Measurements from ENCODE around the gene CUL4A. TPM values are rescaled to one million over a fixed set of nuclear protein-coding genes. Genes with fewer than 3 reads are reported as not detected.
"Not testable (repeated sequence)": the region's sequence is repeated elsewhere in the genome, so short reads cannot be mapped to it uniquely, and the experiment has no call there.

CUL4A gene
- total RNA-seq, 2 experiments from 2014 or later = 66.0 to 66.3 TPM

- Mint-ChIP-seq H3K27me3 (no peaks in the 10 kb centered on the region), H3K4me1 (no peaks in the 10 kb centered on the region), H3K36me3 (peaks cover 18% of the 10 kb centered on the region), H3K27ac (no peak overlapping the region), H3K4me3 (no peak overlapping the region), H3K9me3 (no peaks in the 10 kb centered on the region)
- no peak for ATAC-seq (ENCODE audit: low read depth)
- DNase-seq = no peak
- POLR2A ChIA-PET = no interaction called here
Observed at GRCh38 chr13:113243847-113244246, 34.4 kb downstream of the CUL4A start.

GRCh38 chr13:113245849-113246796, 36.7 kb downstream of the CUL4A start:
- Mint-ChIP-seq H3K27me3 (no peaks in the 10 kb centered on the region), H3K9me3 (no peaks in the 10 kb centered on the region), H3K4me1 (no peaks in the 10 kb centered on the region), H3K27ac (no peak overlapping the region), H3K4me3 (no peak overlapping the region), H3K36me3 (peaks cover 19% of the 10 kb centered on the region)
- POLR2A ChIA-PET = no interaction called here
- no peak for ATAC-seq (ENCODE audit: low read depth)
- DNase-seq = no peak

DNA sequence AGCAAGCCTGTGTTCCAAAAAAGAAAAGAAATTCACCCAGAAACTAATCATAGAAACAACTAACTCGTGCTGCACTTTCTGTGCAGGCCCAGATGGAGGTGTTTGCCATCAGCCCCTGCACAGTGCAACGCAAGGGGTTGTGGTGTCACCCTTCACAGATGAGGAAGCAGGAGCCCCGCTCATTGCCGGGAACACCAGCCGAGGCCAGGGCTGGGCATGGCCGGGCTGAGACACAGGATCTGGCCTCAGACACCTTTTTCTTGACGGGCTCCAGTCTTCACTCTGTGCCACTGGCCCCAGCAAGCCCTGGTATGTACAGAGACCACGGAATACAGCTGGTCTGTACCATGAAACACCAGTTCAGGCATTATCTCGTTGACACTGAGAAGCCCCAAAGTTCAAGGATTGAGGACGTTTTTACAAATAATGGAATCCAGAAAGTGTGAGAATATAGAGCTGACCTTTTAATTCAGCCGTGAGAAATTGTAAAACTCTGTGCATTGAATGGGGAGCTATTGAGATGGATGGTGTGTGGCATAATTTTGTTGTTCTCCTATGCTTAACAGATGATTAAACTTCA, 43.2 kb downstream of the CUL4A start:
- ATAC-seq (ENCODE audit: low read depth) (no peak), DNase-seq (no peak)
- Mint-ChIP-seq H3K27ac (no peak overlapping the region), H3K4me1 (no peaks in the 10 kb centered on the region), H3K27me3 (no peaks in the 10 kb centered on the region), H3K36me3 (peaks cover 27% of the 10 kb centered on the region), H3K9me3 (no peaks in the 10 kb centered on the region), H3K4me3 (no peak overlapping the region)
- POLR2A ChIA-PET = no interaction called here

GRCh38 chr13:113257908-113258307, 48.5 kb downstream of the CUL4A start:
- ATAC-seq (ENCODE audit: low read depth); H3K27ac Mint-ChIP-seq; DNase-seq; H3K4me3 Mint-ChIP-seq; POLR2A ChIA-PET; H3K9me3 Mint-ChIP-seq; H3K27me3 Mint-ChIP-seq; H3K4me1 Mint-ChIP-seq: not testable (repeated sequence)
- H3K36me3 Mint-ChIP-seq = peaks cover 39% of the 10 kb centered on the region

DNA sequence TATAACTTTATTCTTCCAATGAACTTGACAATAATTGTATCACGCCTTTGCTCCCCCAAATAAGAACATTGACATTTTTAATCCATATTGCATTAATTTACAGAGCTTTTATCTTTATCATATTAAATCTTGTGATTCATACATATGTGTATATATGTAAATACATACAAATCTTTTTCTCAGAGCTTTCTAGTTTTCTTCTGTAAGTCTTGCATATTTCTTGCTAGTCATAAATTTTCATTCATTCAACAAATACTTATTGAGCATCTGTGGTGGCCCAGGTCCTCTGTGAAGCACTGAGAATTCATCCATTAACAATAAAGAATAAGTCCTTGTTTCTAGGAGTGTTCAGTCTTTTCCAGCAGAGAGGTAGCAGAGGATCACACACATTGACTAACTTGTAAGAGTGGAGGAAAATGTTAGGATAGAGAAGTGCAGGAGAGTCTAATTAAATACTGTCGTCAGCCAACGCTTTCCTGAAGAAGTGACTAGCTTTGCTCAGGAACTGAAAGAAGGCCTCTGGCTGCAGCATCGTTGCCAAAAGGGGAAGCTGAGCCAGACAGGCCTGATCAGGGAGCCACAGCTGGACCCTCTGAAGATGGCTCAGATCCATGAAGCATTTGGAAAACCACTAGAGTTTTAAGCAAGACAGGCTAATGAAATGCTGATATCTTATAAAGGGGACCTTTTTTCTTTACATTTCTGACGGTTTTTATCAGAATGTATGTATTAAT, 49.1 kb downstream of the CUL4A start:
- DNase-seq (no peak), ATAC-seq (ENCODE audit: low read depth) (no peak)
- H3K36me3 Mint-ChIP-seq = peaks cover 41% of the 10 kb centered on the region
- POLR2A ChIA-PET = interaction anchor here (0.6 kb wide), 1 partner anchor 134 kb away, joined by 3 read pairs; no protein-coding TSS in a partner anchor
- no peaks in the 10 kb centered on the region for H3K9me3 Mint-ChIP-seq
- H3K4me1 Mint-ChIP-seq = no peaks in the 10 kb centered on the region
- no peaks in the 10 kb centered on the region for H3K27me3 Mint-ChIP-seq
- H3K27ac Mint-ChIP-seq = no peak overlapping the region
- H3K4me3 Mint-ChIP-seq = no peak overlapping the region

- Mint-ChIP-seq H3K9me3 (no peaks in the 10 kb centered on the region), H3K27ac (no peak overlapping the region), H3K4me1 (no peaks in the 10 kb centered on the region), H3K4me3 (no peak overlapping the region), H3K36me3 (peaks cover 34% of the 10 kb centered on the region), H3K27me3 (no peaks in the 10 kb centered on the region)
- DNase-seq = no peak
- POLR2A ChIA-PET = no interaction called here
- no peak for ATAC-seq (ENCODE audit: low read depth)
Observed at GRCh38 chr13:113260996-113261395, 51.6 kb downstream of the CUL4A start.

GRCh38 chr13:113263016-113263415, 53.6 kb downstream of the CUL4A start:
- POLR2A ChIA-PET; H3K4me1 Mint-ChIP-seq; H3K27ac Mint-ChIP-seq; H3K27me3 Mint-ChIP-seq; H3K4me3 Mint-ChIP-seq; DNase-seq; ATAC-seq (ENCODE audit: low read depth); H3K9me3 Mint-ChIP-seq: not testable (repeated sequence)
- H3K36me3 Mint-ChIP-seq = peaks cover 25% of the 10 kb centered on the region

DNA sequence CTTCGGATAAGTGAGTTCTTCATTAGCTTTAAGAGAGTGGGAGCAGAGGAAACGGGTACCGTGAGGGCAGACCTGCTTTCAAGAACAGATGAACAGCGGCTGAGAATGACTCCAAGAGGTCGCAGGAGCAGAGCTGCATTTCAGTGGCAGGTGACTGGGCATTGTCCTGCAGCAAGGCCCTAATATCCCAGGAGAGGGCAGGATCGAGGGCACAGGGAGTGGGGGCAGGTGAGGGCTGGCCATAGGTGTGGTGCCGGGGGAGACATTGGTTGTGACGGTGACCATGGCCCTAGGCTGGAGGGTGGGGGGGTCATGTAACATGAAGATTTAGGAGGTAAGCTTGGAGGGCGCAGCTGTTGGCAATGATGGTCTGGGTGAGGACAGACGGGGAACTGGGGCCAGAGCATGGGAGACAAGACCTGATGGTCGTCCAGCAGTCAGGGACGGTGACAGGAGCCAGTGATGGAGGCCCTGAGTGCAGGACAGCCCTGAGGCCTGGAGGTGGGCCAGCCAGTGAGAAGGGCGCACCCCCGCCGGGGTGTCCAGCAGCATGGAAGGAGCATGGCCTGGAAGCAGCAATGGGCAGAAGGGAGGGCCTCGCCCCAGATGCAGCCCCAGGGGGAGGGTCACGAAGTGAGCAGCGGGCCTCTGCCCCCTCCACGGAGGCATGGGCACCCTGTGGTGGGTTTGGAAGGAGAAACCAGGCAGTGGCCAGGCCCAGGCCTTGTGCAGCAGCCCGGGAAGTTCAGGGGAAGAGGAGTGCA, 58.4 kb downstream of the CUL4A start:
- Mint-ChIP-seq H3K27me3 (no peaks in the 10 kb centered on the region), H3K36me3 (peaks cover 13% of the 10 kb centered on the region), H3K4me3 (no peak overlapping the region), H3K9me3 (no peaks in the 10 kb centered on the region), H3K27ac (peak overlapping the region; percentile 30), H3K4me1 (no peaks in the 10 kb centered on the region)
- peak; percentile 26 for ATAC-seq (ENCODE audit: low read depth)
- POLR2A ChIA-PET = no interaction called here
- no peak for DNase-seq

- Mint-ChIP-seq H3K27ac (no peak overlapping the region), H3K9me3 (no peaks in the 10 kb centered on the region), H3K27me3 (no peaks in the 10 kb centered on the region), H3K4me3 (no peak overlapping the region), H3K36me3 (peaks cover 6% of the 10 kb centered on the region), H3K4me1 (peaks cover 9% of the 10 kb centered on the region)
- POLR2A ChIA-PET = no interaction called here
- no peak for DNase-seq
- no peak for ATAC-seq (ENCODE audit: low read depth)
Observed at GRCh38 chr13:113272031-113272430, 62.6 kb downstream of the CUL4A start.

DNA sequence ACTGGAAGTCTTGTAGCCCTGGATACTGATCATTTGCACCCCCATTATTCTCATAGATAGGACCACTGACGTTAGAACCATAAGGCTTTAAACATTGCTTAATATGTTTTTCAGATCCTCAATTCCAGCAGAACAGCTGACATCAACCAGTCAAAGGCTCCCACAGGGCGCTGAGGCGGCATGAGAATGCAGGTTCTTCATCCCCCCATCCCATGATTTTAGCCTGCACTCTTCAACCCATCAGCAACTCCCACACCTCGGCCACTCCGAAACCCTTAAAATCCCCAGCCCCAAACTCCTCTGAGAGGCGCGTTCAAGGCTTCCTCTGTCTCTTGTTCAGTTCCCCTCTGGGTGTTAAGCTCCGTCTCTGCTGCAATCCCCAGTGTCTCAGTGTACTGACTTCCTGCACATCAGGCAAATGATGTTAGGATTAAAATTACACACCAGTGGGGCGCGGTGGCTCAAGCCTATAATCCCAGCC, 63.3 kb downstream of the CUL4A start:
- H3K4me1 Mint-ChIP-seq = peaks cover 9% of the 10 kb centered on the region
- POLR2A ChIA-PET = no interaction called here
- H3K4me3 Mint-ChIP-seq = no peak overlapping the region
- H3K27ac Mint-ChIP-seq = no peak overlapping the region
- H3K27me3 Mint-ChIP-seq = no peaks in the 10 kb centered on the region
- ATAC-seq (ENCODE audit: low read depth) (no peak), DNase-seq (no peak)
- no peaks in the 10 kb centered on the region for H3K9me3 Mint-ChIP-seq
- H3K36me3 Mint-ChIP-seq = peaks cover 2% of the 10 kb centered on the region

DNA sequence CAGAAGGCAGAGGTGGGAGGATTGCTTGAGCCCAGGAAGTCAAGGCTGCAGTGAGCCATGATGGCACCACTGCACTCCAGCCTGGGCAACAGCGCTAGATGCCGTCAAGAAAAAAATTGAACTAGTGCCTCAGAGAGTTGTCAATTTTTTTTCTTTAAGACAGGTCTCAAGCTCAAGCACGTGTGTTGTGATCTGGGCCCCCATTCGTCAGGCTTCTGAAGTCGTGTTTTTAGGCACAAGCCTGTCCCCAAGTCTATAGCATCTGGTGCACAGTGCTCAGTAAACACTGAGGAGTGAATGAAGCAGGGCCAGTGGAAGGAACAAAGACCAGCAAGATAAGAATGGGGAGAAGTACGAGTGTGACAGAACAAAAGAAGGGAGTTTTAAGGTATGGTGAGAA, 63.9 kb downstream of the CUL4A start:
- no peaks in the 10 kb centered on the region for H3K27me3 Mint-ChIP-seq
- no peak overlapping the region for H3K27ac Mint-ChIP-seq
- DNase-seq (no peak), ATAC-seq (ENCODE audit: low read depth) (no peak)
- H3K9me3 Mint-ChIP-seq = no peaks in the 10 kb centered on the region
- POLR2A ChIA-PET = no interaction called here
- H3K36me3 Mint-ChIP-seq = peaks cover 1% of the 10 kb centered on the region
- H3K4me3 Mint-ChIP-seq = no peak overlapping the region
- peaks cover 9% of the 10 kb centered on the region for H3K4me1 Mint-ChIP-seq

DNA sequence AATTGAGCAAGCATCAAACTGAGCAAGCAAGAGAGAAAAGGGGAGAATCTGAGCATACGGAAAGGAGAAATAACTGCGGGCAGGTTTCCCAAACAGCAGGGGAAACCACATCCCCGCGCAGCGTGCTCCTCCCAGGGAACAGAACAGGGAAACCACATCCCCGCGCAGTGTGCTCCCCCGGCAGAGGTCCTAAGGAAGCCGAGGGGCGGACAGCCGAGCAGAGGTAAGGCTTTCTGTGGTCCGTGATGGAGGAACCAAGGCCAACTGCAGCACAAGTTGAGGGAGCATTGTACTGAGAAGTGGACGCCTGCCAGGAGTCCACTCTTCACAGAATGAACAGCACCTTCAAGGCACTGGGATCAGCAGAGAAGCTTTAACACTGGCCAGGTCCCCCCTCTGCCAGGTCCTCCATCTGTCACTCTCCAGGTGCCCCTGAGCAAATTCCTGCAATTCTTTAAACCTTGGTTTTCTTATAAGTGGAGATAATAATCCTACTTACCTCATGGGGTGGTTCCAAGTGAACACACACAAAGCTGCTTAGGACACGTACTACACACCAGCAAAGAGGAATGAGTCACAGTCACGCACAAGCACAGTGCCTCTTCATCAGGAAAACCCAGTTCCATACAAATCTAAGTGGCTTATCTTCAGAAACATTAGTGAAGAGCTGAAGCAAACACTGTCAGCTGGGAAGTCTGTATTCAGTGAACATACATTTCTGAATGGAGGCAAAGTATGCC, 64.6 kb downstream of the CUL4A start:
- POLR2A ChIA-PET = no interaction called here
- ATAC-seq (ENCODE audit: low read depth) = no peak
- Mint-ChIP-seq H3K27me3 (no peaks in the 10 kb centered on the region), H3K9me3 (peaks cover 3% of the 10 kb centered on the region), H3K4me1 (peaks cover 9% of the 10 kb centered on the region), H3K4me3 (no peak overlapping the region), H3K36me3 (peaks cover 4% of the 10 kb centered on the region), H3K27ac (no peak overlapping the region)
- DNase-seq = no peak
